ENCODE data around the gene ABHD6. TPM values are rescaled to one million over a fixed set of nuclear protein-coding genes. Genes with fewer than 3 reads are reported as not detected.
"Not testable (repeated sequence)": the region's sequence is repeated elsewhere in the genome, so short reads cannot be mapped to it uniquely, and the experiment has no call there.

Gene ABHD6
- total RNA-seq, 4 donors from 2014 or later = 18.8 to 29.7 (median 19.5) TPM

GRCh38 chr3:58198362-58198761, 39.2 kb upstream of the ABHD6 start:
- DNase-seq (ENCODE audit: low spot score in 2 of 2) = no peak

GRCh38 chr3:58198804-58199203, 38.8 kb upstream of the ABHD6 start:
- Histone ChIP-seq H3K36me3 (no peaks in the 10 kb centered on the region), H3K4me3 (no peak overlapping the region), H3K4me1 (peaks cover 0 to 22% (median 0%) of the 10 kb centered on the region in 4 donors), H3K27me3 (no peaks in the 10 kb centered on the region), H3K9me3 (no peaks in the 10 kb centered on the region), H3K27ac (peak overlapping the region; percentile 28 to 83 (median 52))
- no peak for DNase-seq (ENCODE audit: low spot score in 2 of 2)
- TF ChIP-seq EP300 (IDR thresholded peaks at IDR 0.05) (peak; percentile 26 to 55), POLR2A (IDR thresholded peaks at IDR 0.05) (no peak), CTCF (IDR thresholded peaks at IDR 0.05) (no peak)

More at GRCh38 chr3:58198362-58198761, 39.2 kb upstream of the ABHD6 start:
- peaks cover 0 to 22% (median 0%) of the 10 kb centered on the region in 4 donors for H3K4me1 ChIP-seq
- H3K9me3 ChIP-seq = no peaks in the 10 kb centered on the region
- no peaks in the 10 kb centered on the region for H3K36me3 ChIP-seq
- 82% methylated on average over 8 of the region's 8 CpGs for WGBS, 2 donors
- no peaks in the 10 kb centered on the region for H3K27me3 ChIP-seq
- H3K27ac ChIP-seq = peak overlapping the region in 2 of 4 donors; percentile 19 to 83
- TF ChIP-seq EP300 (IDR thresholded peaks at IDR 0.05) = no peak
- no peak for TF ChIP-seq CTCF (IDR thresholded peaks at IDR 0.05)
- no peak for TF ChIP-seq POLR2A (IDR thresholded peaks at IDR 0.05)
- no peak overlapping the region for H3K4me3 ChIP-seq

GRCh38 chr3:58200121-58200709, 37.4 kb upstream of the ABHD6 start:
- no peaks in the 10 kb centered on the region for H3K36me3 ChIP-seq
- no peak overlapping the region for H3K4me3 ChIP-seq
- no peaks in the 10 kb centered on the region for H3K27me3 ChIP-seq
- DNase-seq (ENCODE audit: low spot score in 2 of 2) = no peak
- TF ChIP-seq CTCF (IDR thresholded peaks at IDR 0.05) = no peak
- no peak for TF ChIP-seq POLR2A (IDR thresholded peaks at IDR 0.05)
- TF ChIP-seq EP300 (IDR thresholded peaks at IDR 0.05) = no peak
- peaks cover 0 to 22% (median 0%) of the 10 kb centered on the region in 4 donors for H3K4me1 ChIP-seq
- H3K9me3 ChIP-seq = no peaks in the 10 kb centered on the region
- H3K27ac ChIP-seq = peak overlapping the region in 2 of 4 donors; percentile 10 to 83

GRCh38 chr3:58200846-58201355, 36.7 kb upstream of the ABHD6 start:
- DNase-seq (ENCODE audit: low spot score in 2 of 2) = no peak
- peaks cover 0 to 22% (median 0%) of the 10 kb centered on the region in 4 donors for H3K4me1 ChIP-seq
- no peaks in the 10 kb centered on the region for H3K27me3 ChIP-seq
- no peaks in the 10 kb centered on the region for H3K9me3 ChIP-seq
- 40 to 45% methylated on average over 11 of the region's 11 CpGs for WGBS, 2 donors
- H3K36me3 ChIP-seq = no peaks in the 10 kb centered on the region
- H3K27ac ChIP-seq = peak overlapping the region in 1 of 4 donors; percentile 46
- no peak for TF ChIP-seq POLR2A (IDR thresholded peaks at IDR 0.05)
- no peak for TF ChIP-seq EP300 (IDR thresholded peaks at IDR 0.05)
- no peak for TF ChIP-seq CTCF (IDR thresholded peaks at IDR 0.05)
- no peak overlapping the region for H3K4me3 ChIP-seq

- H3K27me3 ChIP-seq; H3K27ac ChIP-seq; DNase-seq (ENCODE audit: low spot score in 2 of 2); H3K36me3 ChIP-seq; H3K4me3 ChIP-seq; H3K9me3 ChIP-seq: not testable (repeated sequence)
- WGBS, 2 donors = 58 to 66% methylated on average over 3 of the region's 3 CpGs
- H3K4me1 ChIP-seq = peaks cover 0 to 22% (median 0%) of the 10 kb centered on the region in 4 donors
Measured at GRCh38 chr3:58201451-58201850, 36.1 kb upstream of the ABHD6 start.

Data from tibial nerve (tissue), 4 donors.